D341Med (cell line): Measurements from ENCODE around the gene DHDDS.
"Not testable (repeated sequence)": the region's sequence is repeated elsewhere in the genome, so short reads cannot be mapped to it uniquely, and the experiment has no call there.

Experiments used
- DNase-seq: peaks from one replicate; pipeline ENCODE4 v3.0.0; 2012; ENCODE audit warnings: low spot score

Gene DHDDS

GRCh38 chr1:26431979-26432695 is at the start of gene DHDDS:
Gene DHDDS, plus strand, starts transcription at chr1:26432321. Its CDS starts 625 bp downstream, at chr1:26432946.
- peak; percentile 98 for DNase-seq

- DNase-seq = no peak
Measured at GRCh38 chr1:26384076-26384475, 48.0 kb upstream of the DHDDS start.

DNA sequence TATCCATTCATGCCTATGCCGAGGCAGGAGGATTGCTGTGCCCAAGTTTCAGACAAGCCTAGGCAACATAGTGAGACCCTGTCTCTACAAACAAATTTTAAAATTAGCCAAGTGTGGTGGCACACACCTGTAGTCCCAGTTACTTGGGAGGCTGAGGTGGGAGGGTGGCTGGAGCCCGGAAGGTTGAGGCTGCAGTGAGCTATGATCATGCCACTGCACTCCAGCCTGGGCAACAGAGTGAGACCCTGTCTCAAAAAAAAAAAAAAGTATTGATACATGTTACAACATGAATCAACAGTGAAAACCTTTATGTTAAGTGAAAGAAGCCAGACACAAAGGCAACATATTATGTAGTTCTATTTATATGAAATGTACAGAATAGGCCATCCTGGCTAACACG is 47.1 kb upstream of the DHDDS start:
- DNase-seq = not testable (repeated sequence)

DNA sequence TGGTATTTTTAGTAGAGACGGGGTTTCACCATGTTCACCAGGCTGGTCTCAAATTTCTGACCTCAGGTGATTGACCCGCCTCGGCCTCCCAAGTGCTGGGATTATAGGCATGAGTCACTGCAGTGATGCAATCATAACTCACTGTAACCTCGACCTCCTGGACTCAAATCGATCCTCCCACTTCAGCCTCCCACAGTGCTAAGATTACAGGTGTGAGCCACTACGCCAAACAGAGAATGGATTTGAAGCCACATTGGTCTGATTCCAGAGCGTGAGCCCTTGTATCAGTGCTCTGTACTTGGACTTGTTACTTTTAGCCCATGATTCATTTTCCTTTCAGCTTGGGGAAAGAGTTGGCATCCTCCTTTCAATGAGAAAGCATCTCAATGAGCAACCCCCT is 44.7 kb upstream of the DHDDS start:
- no peak for DNase-seq

DNA sequence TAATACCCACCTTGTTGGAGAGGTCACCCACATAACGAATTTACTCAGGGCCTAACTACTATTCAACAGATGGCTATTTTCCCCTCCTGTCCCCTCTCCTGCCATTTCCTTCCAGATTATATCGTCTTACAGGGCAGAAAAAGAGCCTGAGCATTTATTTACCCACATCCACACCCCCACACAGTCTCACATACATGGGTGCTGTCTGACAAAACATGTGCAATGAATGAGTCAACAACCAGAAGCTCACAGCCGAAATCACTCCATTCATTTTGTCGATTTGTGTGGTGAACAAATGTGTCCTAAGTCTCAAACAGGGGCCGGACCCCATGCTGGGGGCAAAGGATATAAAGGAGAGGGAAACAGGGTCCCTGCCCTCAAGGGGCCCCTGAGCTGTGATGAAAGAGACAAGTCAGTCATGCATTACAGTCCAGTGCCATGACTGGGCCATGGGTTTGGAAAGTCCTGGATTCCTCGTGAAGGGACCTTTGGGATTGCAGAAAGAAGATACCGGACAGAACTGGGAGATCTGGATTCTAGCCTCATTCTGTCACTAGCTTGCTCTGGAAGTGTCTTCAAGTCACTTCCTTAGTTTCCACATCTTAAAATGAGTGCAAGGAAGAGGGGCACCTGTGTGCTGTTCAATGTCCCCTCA is 43.2 kb upstream of the DHDDS start:
- DNase-seq = no peak

- DNase-seq = no peak
Measured at GRCh38 chr1:26389604-26390247, 42.4 kb upstream of the DHDDS start.

- no peak for DNase-seq
Measured at GRCh38 chr1:26391450-26391849, 40.7 kb upstream of the DHDDS start.

GRCh38 chr1:26395754-26396153 is 36.4 kb upstream of the DHDDS start:
- DNase-seq = no peak

- no peak for DNase-seq
Measured at GRCh38 chr1:26399034-26399433, 33.1 kb upstream of the DHDDS start.

- DNase-seq = no peak
Measured at GRCh38 chr1:26401891-26402290, 30.2 kb upstream of the DHDDS start.

- no peak for DNase-seq
Measured at GRCh38 chr1:26403656-26404055, 28.5 kb upstream of the DHDDS start.

GRCh38 chr1:26404641-26405040 is 27.5 kb upstream of the DHDDS start:
- no peak for DNase-seq

- DNase-seq = no peak
Measured at GRCh38 chr1:26405281-26405915, 26.7 kb upstream of the DHDDS start.

DNA sequence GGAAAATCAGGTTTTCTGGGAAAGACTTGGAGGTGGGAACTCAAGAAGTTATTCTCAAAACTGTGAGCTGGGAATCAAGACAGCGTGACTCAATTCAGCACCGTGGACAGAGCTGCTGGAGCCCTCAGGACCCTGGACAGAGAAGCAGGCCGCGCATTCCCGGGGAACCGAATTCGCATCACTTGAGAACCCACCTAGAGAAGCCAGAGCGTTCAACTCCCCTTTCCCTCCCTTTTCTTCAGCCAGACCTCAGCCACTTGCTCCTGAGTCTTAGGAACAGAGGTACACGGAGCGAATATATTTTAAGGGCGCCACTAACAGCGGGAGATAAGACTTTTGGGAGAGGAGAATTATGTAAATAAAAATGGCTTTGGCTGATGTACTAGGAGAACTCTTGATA is 23.5 kb upstream of the DHDDS start:
- DNase-seq = no peak

GRCh38 chr1:26409191-26409807 is 22.8 kb upstream of the DHDDS start:
- DNase-seq = no peak

DNA sequence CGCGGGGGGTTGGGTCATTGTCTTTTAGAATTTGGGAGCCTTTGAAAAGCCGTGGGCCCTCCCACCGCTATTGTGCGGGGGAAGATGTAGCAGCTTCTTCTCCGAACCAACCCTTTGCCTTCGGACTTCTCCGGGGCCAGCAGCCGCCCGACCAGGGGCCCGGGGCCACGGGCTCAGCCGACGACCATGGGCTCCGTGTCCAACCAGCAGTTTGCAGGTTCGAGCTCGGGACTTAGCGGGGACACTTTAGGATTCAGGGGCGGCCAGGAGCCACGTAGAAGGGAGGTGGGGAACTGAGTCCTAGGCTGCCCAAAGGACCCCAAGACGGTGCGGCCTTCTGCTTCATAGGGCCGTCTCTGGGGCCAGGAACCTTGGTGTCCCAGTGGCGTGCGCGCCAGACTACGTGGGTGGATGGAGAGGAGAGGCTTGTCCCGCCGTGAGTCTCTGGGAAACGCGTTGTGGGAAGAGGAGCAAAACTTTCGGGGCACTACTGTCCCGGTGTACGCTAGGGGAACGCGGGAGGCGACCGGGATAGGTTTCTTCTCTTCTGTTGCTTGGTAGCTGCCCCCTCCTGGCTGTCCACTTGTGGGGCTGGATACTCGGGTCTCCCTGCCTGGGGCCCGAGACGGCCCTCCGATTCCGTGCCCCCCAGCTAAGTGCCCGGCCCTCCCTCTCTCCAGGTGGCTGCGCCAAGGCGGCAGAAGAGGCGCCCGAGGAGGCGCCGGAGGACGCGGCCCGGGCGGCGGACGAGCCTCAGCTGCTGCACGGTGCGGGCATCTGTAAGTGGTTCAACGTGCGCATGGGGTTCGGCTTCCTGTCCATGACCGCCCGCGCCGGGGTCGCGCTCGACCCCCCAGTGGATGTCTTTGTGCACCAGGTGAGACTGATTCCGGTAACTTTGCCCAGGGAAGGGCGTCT is 21.2 kb upstream of the DHDDS start, which contains the start of gene LIN28A:
TSS of gene LIN28A (plus strand) at position 112 of the 918 bp plus-strand sequence. CDS start at position 187, 75 bp downstream.
- no peak for DNase-seq

DNA sequence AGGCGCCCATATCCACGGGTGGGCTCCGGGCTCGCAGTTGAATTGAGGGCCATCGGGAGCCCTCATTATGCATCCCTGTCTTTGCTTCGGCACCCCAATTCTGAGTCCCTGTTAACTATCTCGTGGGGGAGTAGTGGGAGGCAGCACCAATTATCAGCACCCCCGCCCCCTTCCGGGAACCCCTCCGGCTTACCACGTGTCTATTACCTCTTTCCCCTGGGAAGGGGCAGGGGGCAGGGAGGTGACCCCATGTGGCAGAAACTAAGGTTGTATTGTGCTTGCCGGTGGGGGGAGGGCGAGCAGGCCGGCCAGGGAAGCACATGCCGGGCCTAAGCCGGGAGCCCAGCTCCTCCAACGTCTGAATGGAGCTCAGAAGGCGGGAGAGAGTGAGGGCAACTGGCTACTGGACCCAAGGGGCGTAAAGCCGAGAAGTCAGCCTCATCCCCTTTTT is 20.5 kb upstream of the DHDDS start:
- no peak for DNase-seq

DNA sequence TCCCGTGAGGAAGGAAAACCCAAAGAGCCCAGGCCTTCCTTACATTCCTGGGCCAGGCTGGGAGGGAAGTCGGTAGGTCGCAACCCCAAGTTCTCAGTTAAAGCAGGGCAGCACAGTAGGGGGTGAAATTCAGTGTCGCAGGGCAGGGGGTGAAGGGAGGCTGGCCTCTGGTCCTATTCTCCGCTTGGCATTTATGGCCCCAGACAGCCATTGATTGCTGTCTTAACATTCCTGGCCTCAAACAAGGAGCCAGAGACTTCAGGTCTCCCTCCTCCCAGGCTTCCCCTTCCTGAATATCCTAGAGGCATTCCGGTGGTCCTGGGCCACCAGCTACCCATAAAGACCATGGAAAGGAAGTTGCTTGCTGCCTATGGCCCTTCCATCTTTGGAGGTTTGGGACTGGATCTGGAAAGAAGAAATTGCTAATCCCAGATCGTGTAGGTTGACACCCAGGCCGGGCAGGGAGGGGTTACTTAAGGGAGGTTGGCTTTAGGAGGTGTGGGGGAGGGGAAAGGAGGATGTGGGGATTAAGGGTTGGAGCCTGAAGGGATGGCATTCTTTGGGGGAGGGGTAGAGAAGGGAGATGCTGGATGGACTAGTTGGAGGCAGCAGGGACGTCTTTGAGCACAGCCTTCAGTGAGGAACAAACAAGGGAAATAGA is 19.8 kb upstream of the DHDDS start:
- no peak for DNase-seq

- DNase-seq = no peak
Measured at GRCh38 chr1:26413031-26413430, 19.1 kb upstream of the DHDDS start.

- peak; percentile 88 for DNase-seq
Measured at GRCh38 chr1:26417111-26417759, 14.9 kb upstream of the DHDDS start.
